ENCODE results near the gene IFNB1. TPM values are rescaled to one million over a fixed set of nuclear protein-coding genes. Genes with fewer than 3 reads are reported as not detected.

IFNB1 gene
- total and polyA plus RNA-seq, 12 donors: not detected

DNA sequence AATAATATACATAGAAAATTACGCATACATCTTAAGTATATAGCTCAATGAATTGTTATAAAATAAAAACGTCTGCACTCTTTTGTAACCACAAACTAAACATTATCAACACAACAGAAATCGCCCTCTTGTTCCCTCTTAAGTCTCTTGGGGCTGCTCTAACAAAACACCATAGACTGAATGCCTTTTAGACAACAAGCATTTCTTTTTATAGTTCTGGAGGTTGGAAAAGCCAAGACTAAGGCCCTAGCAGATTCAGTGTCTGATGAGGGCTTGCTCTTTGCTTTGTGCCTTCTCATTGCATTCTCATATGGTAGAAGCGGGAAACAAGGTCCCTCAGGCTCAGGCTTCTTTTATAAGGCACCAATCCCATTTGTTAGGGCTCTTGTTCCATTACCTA, 4.9 kb upstream of the IFNB1 start:
- peak overlapping the region in 2 of 10 donors; percentile 18 to 62 for H3K27ac ChIP-seq
- 59 to 60% methylated on average over 4 of the region's 4 CpGs for WGBS, 2 donors
- peak in 5 of 8 donors; percentile 33 to 90 (median 61) for ATAC-seq

DNA sequence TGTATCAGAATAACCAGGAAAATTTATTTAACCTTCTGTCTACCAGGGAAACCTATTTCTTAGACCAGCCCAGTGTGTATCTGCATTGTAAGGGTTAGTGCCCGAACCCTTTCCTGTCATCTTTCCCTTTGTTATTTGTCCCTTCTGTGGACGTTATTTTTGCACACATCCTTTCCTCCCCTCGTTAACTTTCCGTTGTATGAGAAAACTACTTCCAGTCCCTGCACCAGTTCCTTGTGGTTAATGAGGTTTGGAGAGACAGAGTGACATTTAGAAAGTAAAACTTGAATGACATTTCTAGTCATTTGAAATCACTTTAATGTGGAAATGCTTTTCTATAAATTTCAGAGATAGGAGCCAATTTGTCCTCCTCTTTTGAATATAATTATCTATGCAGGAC, 4.3 kb upstream of the IFNB1 start:
- Histone ChIP-seq H3K27ac (peak overlapping the region in 4 of 10 donors; percentile 11 to 62 (median 25)), H3K9me3 (peaks cover 0 to 17% (median 1%) of the 10 kb centered on the region in 11 donors), H3K36me3 (no peaks in the 10 kb centered on the region), H3K27me3 (no peaks in the 10 kb centered on the region), H3K4me1 (peaks cover 0 to 29% (median 8%) of the 10 kb centered on the region in 9 donors), H3K4me3 (no peak overlapping the region)
- 33 to 52% methylated on average over 4 of the region's 4 CpGs for WGBS, 2 donors
- no peak for DNase-seq
- intact Hi-C loops (cut with DNase I): no loop called here
- ATAC-seq: no peak
- TF ChIP-seq, protein P1, sequence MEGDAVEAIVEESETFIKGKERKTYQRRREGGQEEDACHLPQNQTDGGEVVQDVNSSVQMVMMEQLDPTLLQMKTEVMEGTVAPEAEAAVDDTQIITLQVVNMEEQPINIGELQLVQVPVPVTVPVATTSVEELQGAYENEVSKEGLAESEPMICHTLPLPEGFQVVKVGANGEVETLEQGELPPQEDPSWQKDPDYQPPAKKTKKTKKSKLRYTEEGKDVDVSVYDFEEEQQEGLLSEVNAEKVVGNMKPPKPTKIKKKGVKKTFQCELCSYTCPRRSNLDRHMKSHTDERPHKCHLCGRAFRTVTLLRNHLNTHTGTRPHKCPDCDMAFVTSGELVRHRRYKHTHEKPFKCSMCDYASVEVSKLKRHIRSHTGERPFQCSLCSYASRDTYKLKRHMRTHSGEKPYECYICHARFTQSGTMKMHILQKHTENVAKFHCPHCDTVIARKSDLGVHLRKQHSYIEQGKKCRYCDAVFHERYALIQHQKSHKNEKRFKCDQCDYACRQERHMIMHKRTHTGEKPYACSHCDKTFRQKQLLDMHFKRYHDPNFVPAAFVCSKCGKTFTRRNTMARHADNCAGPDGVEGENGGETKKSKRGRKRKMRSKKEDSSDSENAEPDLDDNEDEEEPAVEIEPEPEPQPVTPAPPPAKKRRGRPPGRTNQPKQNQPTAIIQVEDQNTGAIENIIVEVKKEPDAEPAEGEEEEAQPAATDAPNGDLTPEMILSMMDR (IDR thresholded peaks at IDR 0.05): no peak

More for the DNA sequence above, 4.9 kb upstream of the IFNB1 start:
- H3K4me1 ChIP-seq: peaks cover 0 to 26% (median 8%) of the 10 kb centered on the region in 9 donors
- H3K9me3 ChIP-seq: peaks cover 0 to 23% (median 2%) of the 10 kb centered on the region in 11 donors
- intact Hi-C loops (cut with DNase I): no loop called here
- TF ChIP-seq, protein P1 (IDR thresholded peaks at IDR 0.05): no peak
- no peak for DNase-seq
- no peaks in the 10 kb centered on the region for H3K27me3 ChIP-seq
- H3K4me3 ChIP-seq: no peak overlapping the region
- no peaks in the 10 kb centered on the region for H3K36me3 ChIP-seq

DNA sequence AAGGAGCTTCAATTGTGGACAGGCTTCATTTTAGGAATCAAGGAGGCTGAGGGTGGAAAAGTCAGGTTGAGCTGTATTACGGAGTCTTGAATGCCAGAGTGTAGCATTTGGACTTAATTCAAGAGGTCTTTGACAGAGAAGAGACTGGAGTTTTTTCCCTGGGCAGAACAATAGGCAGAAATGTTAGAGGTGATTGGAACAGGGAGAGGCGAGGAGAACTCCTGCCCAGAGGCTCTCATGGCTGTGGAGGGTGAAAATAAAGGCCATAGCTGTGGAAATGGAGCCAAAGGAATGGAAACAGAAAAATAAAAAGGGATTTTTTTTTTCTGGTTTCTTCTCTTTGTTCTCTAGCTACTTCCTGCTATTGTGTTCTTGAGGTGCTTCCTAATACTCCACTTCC, 3.7 kb upstream of the IFNB1 start:
- TF ChIP-seq, protein P1 (IDR thresholded peaks at IDR 0.05): no peak
- Histone ChIP-seq H3K9me3 (peaks cover 0 to 12% (median 0%) of the 10 kb centered on the region in 11 donors), H3K4me1 (peaks cover 0 to 29% (median 8%) of the 10 kb centered on the region in 9 donors), H3K27me3 (no peaks in the 10 kb centered on the region), H3K27ac (peak overlapping the region in 4 of 10 donors; percentile 11 to 62 (median 25)), H3K36me3 (no peaks in the 10 kb centered on the region), H3K4me3 (no peak overlapping the region)
- intact Hi-C loops (cut with DNase I): no loop called here
- 63 to 73% methylated on average over 2 of the region's 2 CpGs for WGBS, 2 donors
- peak in 4 of 8 donors; percentile 20 to 53 (median 30) for ATAC-seq
- DNase-seq: no peak

DNA sequence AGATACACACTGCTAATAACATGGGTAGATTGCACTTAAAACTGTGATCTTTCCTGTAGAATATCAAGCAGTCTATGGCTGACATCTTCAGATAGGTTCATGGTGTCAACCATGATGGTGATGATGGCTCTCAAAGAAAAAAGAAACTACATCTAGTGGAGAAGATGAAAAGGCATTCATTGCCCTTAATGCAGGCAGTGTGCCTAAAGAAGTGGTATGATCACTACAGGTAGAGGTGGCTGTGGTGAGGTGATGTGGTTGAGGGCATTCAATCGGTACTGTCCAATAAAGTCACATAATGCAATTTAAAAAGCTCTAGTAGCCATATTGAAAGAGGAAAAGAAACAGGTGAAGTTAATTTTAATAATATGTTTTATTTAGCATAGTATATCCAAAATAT, 3.1 kb upstream of the IFNB1 start:
- 100% methylated on average over 1 of the region's 1 CpG for WGBS, 2 donors
- no peak for DNase-seq
- H3K27ac ChIP-seq: peak overlapping the region in 1 of 10 donors; percentile 62
- no peaks in the 10 kb centered on the region for H3K36me3 ChIP-seq
- peaks cover 0 to 29% (median 8%) of the 10 kb centered on the region in 9 donors for H3K4me1 ChIP-seq
- peaks cover 0 to 5% (median 0%) of the 10 kb centered on the region in 11 donors for H3K9me3 ChIP-seq
- no peak overlapping the region for H3K4me3 ChIP-seq
- no peaks in the 10 kb centered on the region for H3K27me3 ChIP-seq
- ATAC-seq: no peak
- intact Hi-C loops (cut with DNase I): no loop called here
- TF ChIP-seq, protein P1 (IDR thresholded peaks at IDR 0.05): no peak
